IMR-90 (cell line): ENCODE measurements around the gene INSYN2A. TPM values are rescaled to one million over a fixed set of nuclear protein-coding genes. Genes with fewer than 3 reads are reported as not detected.

Source experiments
- ATAC-seq: fragments of 200-7000 bp; cut with Tn5 transposase; 2 replicates; pipeline ENCODE4 v1.9.1; 2020; ENCODE audit warnings: low read depth, mild to moderate bottlenecking, moderate library complexity
- BruUV-seq: library from RNA; stranded (reverse); fragments of 400-500 nt; replicated peaks from 2 replicates; lab custom pipeline; 2021; lab: Mats Ljungman, UMichigan
- CTCF ChIA-PET: fragments of 300-600 bp; formaldehyde crosslinking; extraction: SDS; loops from one replicate; lab custom pipeline; 2021; ENCODE audit warnings: antibody characterized with exemption; lab: Yijun Ruan, JAX
- POLR2A ChIA-PET: fragments of 300-600 bp; sonication (Branson Sonifier 250); formaldehyde crosslinking; loops from one replicate; lab custom pipeline; 2022; ENCODE audit warnings: antibody characterized with exemption; ENCODE audit not compliant: unreplicated experiment; lab: Charles Lee
- DNase-seq: peaks from one replicate; pipeline ENCODE4 v3.0.0; 2013
- H2AFZ ChIP-seq: replicated peaks from 2 replicates; pipeline ENCODE3; 2013; ENCODE audit warnings: low read length, mild to moderate bottlenecking; ENCODE audit not compliant: poor library complexity
- H2AK5ac ChIP-seq: 2 replicates; pipeline ENCODE4 v1.6.1; 2013; ENCODE audit warnings: low read depth, low read length, inconsistent platforms
- H2AK9ac ChIP-seq: replicated peaks from 2 replicates; pipeline ENCODE3; 2013; ENCODE audit warnings: mild to moderate bottlenecking, low read depth, low read length, moderate library complexity; ENCODE audit not compliant: poor library complexity
- H2BK120ac ChIP-seq: 2 replicates; pipeline ENCODE4 v1.6.1; 2013; ENCODE audit warnings: low read depth, low read length, inconsistent platforms
- H2BK15ac ChIP-seq: 3 replicates; pipeline ENCODE4 v1.6.1; 2013; ENCODE audit warnings: low read depth, low read length, inconsistent platforms
- H2BK20ac ChIP-seq: 2 replicates; pipeline ENCODE4 v1.6.1; 2013; ENCODE audit warnings: low read depth, mild to moderate bottlenecking, inconsistent platforms, low read length, moderate library complexity
- H2BK5ac ChIP-seq: 2 replicates; pipeline ENCODE4 v1.6.1; 2013; ENCODE audit warnings: mild to moderate bottlenecking, low read depth, low read length, inconsistent platforms; ENCODE audit not compliant: poor library complexity, severe bottlenecking
- H3K14ac ChIP-seq: replicated peaks from 2 replicates; pipeline ENCODE4 v1.6.1; 2013; ENCODE audit warnings: low read depth, low read length, inconsistent platforms
- H3K18ac ChIP-seq: 2 replicates; pipeline ENCODE4 v1.6.1; 2013; ENCODE audit warnings: low read depth, low read length, control low read depth
- H3K23ac ChIP-seq: 2 replicates; pipeline ENCODE4 v1.6.1; 2013; ENCODE audit warnings: low read depth, low read length, inconsistent platforms
- H3K27ac ChIP-seq: 2 replicates; pipeline ENCODE4 v1.5.1; 2013; ENCODE audit warnings: mild to moderate bottlenecking, control low read depth, low read length; ENCODE audit not compliant: insufficient read depth
- H3K27me3 ChIP-seq: 2 replicates; pipeline ENCODE4 v1.6.1; 2013; ENCODE audit warnings: low read length; ENCODE audit not compliant: control insufficient read depth, insufficient read depth
- H3K36me3 ChIP-seq: 2 replicates; pipeline ENCODE4 v1.6.1; 2013; ENCODE audit warnings: low read length, mixed read lengths; ENCODE audit not compliant: control insufficient read depth, insufficient read depth
- H3K4ac ChIP-seq: 2 replicates; pipeline ENCODE4 v1.6.1; 2013; ENCODE audit warnings: low read depth, low read length, inconsistent platforms
- H3K4me1 ChIP-seq: 2 replicates; pipeline ENCODE4 v1.6.1; 2013; ENCODE audit warnings: low read length, mixed read lengths; ENCODE audit not compliant: control insufficient read depth, insufficient read depth
- H3K4me2 ChIP-seq: 2 replicates; pipeline ENCODE4 v1.6.1; 2013; ENCODE audit warnings: low read depth, mild to moderate bottlenecking, control low read depth, low read length, moderate library complexity
- H3K4me3 ChIP-seq: 2 replicates; pipeline ENCODE4 v1.5.1; 2013; ENCODE audit warnings: low read depth, mild to moderate bottlenecking, control low read depth, low read length, moderate library complexity; ENCODE audit not compliant: insufficient read depth
- H3K56ac ChIP-seq: 2 replicates; pipeline ENCODE4 v1.6.1; 2013; ENCODE audit warnings: low read length, inconsistent platforms; ENCODE audit not compliant: insufficient read depth; ENCODE audit errors: extremely low read depth
- H3K79me1 ChIP-seq, 2 experiments: 2 replicates each; pipeline ENCODE4 v1.6.1; 2013; ENCODE audit warnings: low read length in 2 of 2, inconsistent platforms in 1 of 2, low read depth in 1 of 2
- H3K9ac ChIP-seq: 2 replicates; pipeline ENCODE4 v1.6.1; 2013; ENCODE audit warnings: low read depth, low read length, control low read depth
- H3K9me1 ChIP-seq: 2 replicates; pipeline ENCODE4 v1.6.1; 2013; ENCODE audit warnings: low read length, inconsistent platforms; ENCODE audit not compliant: insufficient read depth
- H3K9me3 ChIP-seq: 2 replicates; pipeline ENCODE4 v1.6.1; 2013; ENCODE audit warnings: low read length; ENCODE audit not compliant: control insufficient read depth, insufficient read depth
- H4K20me1 ChIP-seq: 2 replicates; pipeline ENCODE4 v1.6.1; 2013; ENCODE audit warnings: low read length, inconsistent platforms; ENCODE audit not compliant: insufficient read depth
- H4K5ac ChIP-seq: 2 replicates; pipeline ENCODE4 v1.6.1; 2013; ENCODE audit warnings: mild to moderate bottlenecking, low read depth, low read length, control low read depth
- H4K8ac ChIP-seq, 2 experiments: 2 replicates each; pipeline ENCODE4 v1.6.1; 2013; ENCODE audit warnings: low read depth in 2 of 2, low read length in 2 of 2, control low read depth in 1 of 2, inconsistent platforms in 1 of 2
- H4K91ac ChIP-seq: 2 replicates; pipeline ENCODE4 v1.6.1; 2013; ENCODE audit warnings: low read depth, low read length, inconsistent platforms; ENCODE audit not compliant: insufficient read depth
- CEBPB ChIP-seq: IDR thresholded peaks from 2 replicates; pipeline ENCODE4 v1.6.1; 2012; ENCODE audit warnings: low read depth, low read length, improper control_type of control experiment
- CHD1 ChIP-seq: IDR thresholded peaks from 2 replicates; pipeline ENCODE4 v1.6.1; 2012; ENCODE audit warnings: low read depth, low read length, improper control_type of control experiment
- CTCF ChIP-seq: conservative IDR thresholded peaks from 2 replicates; pipeline ENCODE4 v1.5.1; 2012; ENCODE audit warnings: mild to moderate bottlenecking, low read depth, low read length, improper control_type of control experiment
- MXI1 ChIP-seq: IDR thresholded peaks from 2 replicates; pipeline ENCODE4 v1.6.1; 2012; ENCODE audit warnings: low read depth, mild to moderate bottlenecking, low read length, moderate library complexity, borderline replicate concordance
- RAD21 ChIP-seq: IDR thresholded peaks from 2 replicates; pipeline ENCODE4 v1.6.1; 2012; ENCODE audit warnings: low read length, improper control_type of control experiment
- SMC3 ChIP-seq: fragments of 150-350 bp; IDR thresholded peaks from 2 replicates; pipeline ENCODE4 v1.6.1; 2016; ENCODE audit warnings: low read depth, mild to moderate bottlenecking, antibody characterized with exemption, low read length, moderate library complexity
- WGBS, 2 experiments: methylation state at CpG; one replicate each; pipeline versions ENCODE4 v1.1.5 to v1.1.7; 2013; ENCODE audit warnings: missing lambda C conversion rate in 2 of 2; ENCODE audit not compliant: insufficient read length in 1 of 2; ENCODE audit errors: extremely low coverage in 2 of 2; 5-methylcytosine and 5-hydroxymethylcytosine counted together
- dilution Hi-C: fragments of 300-500 bp; cut with HindIII; formaldehyde crosslinking; loops from one replicate; pipeline ENCODE4 v1.14.3; 2018; ENCODE audit warnings: low sequenced_read_pairs; ENCODE audit not compliant: unreplicated experiment
- in situ Hi-C: fragments of 300-500 bp; cut with MboI; formaldehyde crosslinking; loops from 3 replicates; pipeline ENCODE4 v1.14.3; 2019; ENCODE audit warnings: low sequenced_read_pairs, inconsistent platforms, mixed read lengths
- intact Hi-C: fragments of 100-400 bp; cut with micrococcal nuclease; formaldehyde crosslinking; loops from 2 replicates; pipeline ENCODE4 v1.10.0; 2022
- polyA plus RNA-seq, 3 experiments: library from polyadenylated mRNA; depleted of rRNA; stranded (reverse); fragments of >200 nt; gene quantifications; 2 replicates each; pipeline ENCODE4 v1.2.3, GENCODE V29; 2012; ENCODE audit warnings: low replicate concordance in 1 of 3
- total RNA-seq: library from RNA; depleted of rRNA; stranded (reverse); fragments of >200 nt; gene quantifications from 2 replicates; pipeline ENCODE4 v1.2.3, GENCODE V29; 2012

INSYN2A gene
- total and polyA plus RNA-seq, 2 of the 4 experiments (the other 2 are of a cell fraction): 0.10 to 0.18 TPM

- H3K4me2 ChIP-seq: no peak overlapping the region
- no peak overlapping the region for H2BK5ac ChIP-seq
- H3K9me1 ChIP-seq: peaks cover 8% of the 10 kb centered on the region; the same call in 1 of the 2 replicates
- H3K27me3 ChIP-seq: no peaks in the 10 kb centered on the region
- H2AFZ ChIP-seq: no peak overlapping the region
- H4K91ac ChIP-seq: no peak overlapping the region
- ChIA-PET POLR2A (no interaction called here), CTCF (interaction anchor here (0.6 to 2.1 kb wide), 5 partner anchors 10 to 28 kb away, joined by 3 to 10 read pairs (median 4); no protein-coding TSS in a partner anchor)
- no peak overlapping the region for H3K9ac ChIP-seq
- H2BK20ac ChIP-seq: no peak overlapping the region
- intact Hi-C loops (loop anchor here (1.0 kb wide), 1 partner anchor 334 kb away; no protein-coding TSS in a partner anchor), dilution Hi-C loops (no loop called here), in situ Hi-C loops (no loop called here)
- peaks cover 4% of the 10 kb centered on the region; the same call in 1 of the 2 replicates for H4K20me1 ChIP-seq
- H2AK9ac ChIP-seq: no peak overlapping the region
- H3K56ac ChIP-seq: no peak overlapping the region
- H3K9me3 ChIP-seq: no peaks in the 10 kb centered on the region
- no peak overlapping the region for H2BK120ac ChIP-seq
- peaks cover 3% of the 10 kb centered on the region; the same call in 1 of the 2 replicates for H3K4me1 ChIP-seq
- peaks cover 3% of the 10 kb centered on the region for H3K36me3 ChIP-seq
- no peak overlapping the region for H2AK5ac ChIP-seq
- no peak overlapping the region for H4K8ac ChIP-seq
- TF ChIP-seq MXI1: no peak
- TF ChIP-seq CEBPB: peak; percentile 65
- peak; percentile 51 for TF ChIP-seq CTCF
- no peak for TF ChIP-seq CHD1
- TF ChIP-seq RAD21: peak; percentile 37; the same call in 1 of the 2 replicates
- peak; percentile 32 for TF ChIP-seq SMC3
- no peak overlapping the region for H4K5ac ChIP-seq
- ATAC-seq: peak; percentile 62
- no peak overlapping the region for H3K14ac ChIP-seq
- no peak overlapping the region for H3K27ac ChIP-seq
- H3K4me3 ChIP-seq: no peak overlapping the region
- no peak overlapping the region for H3K18ac ChIP-seq
- peak; percentile 30 for DNase-seq
- H2BK15ac ChIP-seq: no peak overlapping the region
- no TSS peak for BruUV-seq
- WGBS, 2 experiments: no CpG with 5 or more reads among the region's 4 CpGs
- H3K4ac ChIP-seq: no peak overlapping the region
- H3K79me1 ChIP-seq: peaks cover 4 to 10% of the 10 kb centered on the region in 2 experiments; a peak in 3 of 4 replicates
- no peak overlapping the region for H3K23ac ChIP-seq
Measured at GRCh38 chr10:127243490-127244272, 47.3 kb upstream of the INSYN2A start.
